DOHH2 (cell line): ENCODE results near the gene PARVB.

Source experiments
- CTCF ChIP-seq: fragments of 200-600 bp; sonication (generic); IDR thresholded peaks from one replicate; pipeline ENCODE4 v1.5.1; 2014; ENCODE audit warnings: antibody characterized with exemption, mild to moderate bottlenecking, low read depth, low read length; ENCODE audit not compliant: poor library complexity, severe bottlenecking
- EZH2phosphoT487 ChIP-seq: fragments of 200-600 bp; sonication (generic); IDR thresholded peaks from 2 replicates; pipeline ENCODE4 v1.6.1; 2017; ENCODE audit warnings: borderline replicate concordance, mild to moderate bottlenecking, antibody characterized with exemption, low read length, moderate library complexity, mixed read lengths

GRCh38 chr22:44014241-44014640 lies 9.9 kb upstream of the PARVB start:
- no peak for TF ChIP-seq CTCF
- no peak for TF ChIP-seq EZH2phosphoT487
